Brain microvascular endothelial cell (primary cell): ENCODE results near the gene SULT1C2.
"Not testable (repeated sequence)": the region's sequence is repeated elsewhere in the genome, so short reads cannot be mapped to it uniquely, and the experiment has no call there.

Experiments
- DNase-seq: peaks from one replicate; pipeline ENCODE4 v3.0.0-alpha.2; 2020
- H3K27ac ChIP-seq: fragments of 250-450 bp; sonication (Bioruptor Pico); 2 replicates; pipeline ENCODE4 v1.5.1; 2020; ENCODE audit warnings: mild to moderate bottlenecking, moderate library complexity
- H3K27me3 ChIP-seq: fragments of 250-450 bp; sonication (Bioruptor Pico); replicated peaks from 2 replicates; pipeline ENCODE4 v1.5.1; 2020; ENCODE audit warnings: mild to moderate bottlenecking
- H3K36me3 ChIP-seq: fragments of 250-450 bp; sonication (Bioruptor Pico); replicated peaks from 2 replicates; pipeline ENCODE4 v1.5.1; 2020; ENCODE audit warnings: mild to moderate bottlenecking
- H3K4me3 ChIP-seq: 2 replicates; pipeline ENCODE4 v1.5.1; 2011; ENCODE audit warnings: low read depth, mild to moderate bottlenecking, control low read depth, low read length, moderate library complexity
- in situ Hi-C: cut with HindIII; loops from 2 replicates; pipeline ENCODE4 v1.10.0; 2017; ENCODE audit warnings: low sequenced_read_pairs, low pct_ligation_motif_present
- TF ChIP-seq, protein P1 (sequence below): IDR thresholded peaks from 2 replicates; pipeline ENCODE4 v1.5.1; 2011; ENCODE audit warnings: low read depth, mild to moderate bottlenecking, moderate library complexity, low read length, control low read depth, inconsistent platforms; ENCODE audit errors: missing control alignments

Gene SULT1C2

GRCh38 chr2:108278631-108279030 is 10.1 kb upstream of the SULT1C2 start:
- Histone ChIP-seq H3K4me3 (no peak overlapping the region), H3K36me3 (no peaks in the 10 kb centered on the region), H3K27ac (no peak overlapping the region), H3K27me3 (no peaks in the 10 kb centered on the region)
- DNase-seq, result no peak
- TF ChIP-seq, protein P1, sequence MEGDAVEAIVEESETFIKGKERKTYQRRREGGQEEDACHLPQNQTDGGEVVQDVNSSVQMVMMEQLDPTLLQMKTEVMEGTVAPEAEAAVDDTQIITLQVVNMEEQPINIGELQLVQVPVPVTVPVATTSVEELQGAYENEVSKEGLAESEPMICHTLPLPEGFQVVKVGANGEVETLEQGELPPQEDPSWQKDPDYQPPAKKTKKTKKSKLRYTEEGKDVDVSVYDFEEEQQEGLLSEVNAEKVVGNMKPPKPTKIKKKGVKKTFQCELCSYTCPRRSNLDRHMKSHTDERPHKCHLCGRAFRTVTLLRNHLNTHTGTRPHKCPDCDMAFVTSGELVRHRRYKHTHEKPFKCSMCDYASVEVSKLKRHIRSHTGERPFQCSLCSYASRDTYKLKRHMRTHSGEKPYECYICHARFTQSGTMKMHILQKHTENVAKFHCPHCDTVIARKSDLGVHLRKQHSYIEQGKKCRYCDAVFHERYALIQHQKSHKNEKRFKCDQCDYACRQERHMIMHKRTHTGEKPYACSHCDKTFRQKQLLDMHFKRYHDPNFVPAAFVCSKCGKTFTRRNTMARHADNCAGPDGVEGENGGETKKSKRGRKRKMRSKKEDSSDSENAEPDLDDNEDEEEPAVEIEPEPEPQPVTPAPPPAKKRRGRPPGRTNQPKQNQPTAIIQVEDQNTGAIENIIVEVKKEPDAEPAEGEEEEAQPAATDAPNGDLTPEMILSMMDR, result no peak
- in situ Hi-C loops, result no loop called here

DNA sequence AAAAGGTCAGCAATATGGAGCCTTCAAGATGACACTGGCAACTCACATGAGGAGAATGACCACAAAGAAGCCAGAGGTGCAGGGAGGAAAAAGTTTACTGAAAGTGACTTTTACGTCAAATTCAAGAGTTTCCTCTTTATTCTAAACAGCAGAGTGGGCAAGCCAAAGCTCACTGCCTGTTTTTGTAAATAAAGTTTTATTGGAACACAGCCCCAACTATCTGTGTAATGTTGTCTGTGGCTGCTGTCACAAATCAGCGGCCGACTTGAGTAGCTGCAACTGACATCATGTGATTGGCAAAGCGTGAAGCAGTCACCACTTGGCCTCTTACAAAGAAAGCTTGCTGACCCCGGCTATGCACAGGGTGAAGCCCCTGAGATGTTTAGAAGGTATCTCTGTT is 9.2 kb upstream of the SULT1C2 start:
- in situ Hi-C loops, result no loop called here
- no peak for DNase-seq
- H3K4me3 ChIP-seq, result no peak overlapping the region

DNA sequence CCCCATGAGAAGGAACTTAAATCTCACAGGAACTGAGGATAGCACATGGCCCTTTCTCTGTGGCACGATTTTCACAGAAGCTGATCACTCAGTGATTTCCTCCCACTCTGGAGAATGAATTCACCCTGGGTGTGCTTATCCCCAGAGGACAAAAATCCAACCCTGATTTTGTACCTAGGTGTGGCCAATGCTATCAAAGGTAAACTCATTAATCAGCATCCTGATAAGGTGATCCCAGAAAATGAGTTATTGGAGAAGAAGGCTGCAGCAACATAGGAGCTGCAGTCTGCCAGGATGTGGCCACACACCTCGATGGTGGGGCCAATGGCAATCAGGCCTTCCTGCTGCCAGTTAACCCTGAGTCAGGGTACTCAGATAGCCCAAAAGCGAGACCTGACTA is 8.2 kb upstream of the SULT1C2 start:
- H3K36me3 ChIP-seq, result no peaks in the 10 kb centered on the region
- H3K4me3 ChIP-seq, result no peak overlapping the region
- H3K27ac ChIP-seq, result no peak overlapping the region
- in situ Hi-C loops, result no loop called here
- TF ChIP-seq, protein P1, result no peak
- DNase-seq, result no peak
- no peaks in the 10 kb centered on the region for H3K27me3 ChIP-seq

More for the DNA sequence above, 9.2 kb upstream of the SULT1C2 start:
- H3K36me3 ChIP-seq, result no peaks in the 10 kb centered on the region
- no peaks in the 10 kb centered on the region for H3K27me3 ChIP-seq
- TF ChIP-seq, protein P1, result no peak
- H3K27ac ChIP-seq, result no peak overlapping the region

- H3K27ac ChIP-seq, H3K27me3 ChIP-seq, H3K36me3 ChIP-seq, H3K4me3 ChIP-seq, in situ Hi-C loops, DNase-seq: not testable (repeated sequence)
These were observed 4.1 kb upstream of the SULT1C2 start for GRCh38 chr2:108284566-108284965.

GRCh38 chr2:108285616-108286015 is 3.1 kb upstream of the SULT1C2 start:
- H3K27me3 ChIP-seq, result no peaks in the 10 kb centered on the region
- no peak overlapping the region for H3K4me3 ChIP-seq
- H3K27ac ChIP-seq, result no peak overlapping the region
- H3K36me3 ChIP-seq, result no peaks in the 10 kb centered on the region
- DNase-seq, result no peak
- in situ Hi-C loops, result no loop called here
- TF ChIP-seq, protein P1, result no peak

GRCh38 chr2:108287169-108287568 is 1.5 kb upstream of the SULT1C2 start:
- H3K27ac ChIP-seq, result no peak overlapping the region
- in situ Hi-C loops, result no loop called here

More at GRCh38 chr2:108287169-108287568, 1.5 kb upstream of the SULT1C2 start:
- Histone ChIP-seq H3K27me3 (no peaks in the 10 kb centered on the region), H3K36me3 (no peaks in the 10 kb centered on the region), H3K4me3 (no peak overlapping the region)
- TF ChIP-seq, protein P1, result no peak
- DNase-seq, result no peak
